Body of pancreas (tissue), 4 donors: ENCODE measurements around the gene RPS27L. TPM values are rescaled to one million over a fixed set of nuclear protein-coding genes. Genes with fewer than 3 reads are reported as not detected.

Experiments used
- ATAC-seq: fragments of 150-250 bp; one replicate; pipeline ENCODE4 v1.9.1; 2016
- DNase-seq, 4 donors: peaks; one replicate each; pipeline ENCODE4 v3.0.0-alpha.2; 2019
- H3K27ac ChIP-seq, 4 donors: fragments of 200-600 bp; sonication (generic); 1 replicate in 3 of 4; 2 replicates in 1 of 4; pipeline versions ENCODE4 v1.5.1 to v1.6.1; 2016 to 2019; ENCODE audit warnings: mild to moderate bottlenecking in 1 of 4, mixed read lengths in 1 of 4, moderate library complexity in 1 of 4
- H3K27me3 ChIP-seq, 2 donors: fragments of 200-600 bp; sonication (generic); one replicate each; pipeline ENCODE4 v1.6.0; 2016; ENCODE audit warnings: mild to moderate bottlenecking in 1 of 2
- H3K36me3 ChIP-seq, 2 donors: fragments of 200-600 bp; sonication (generic); replicated peaks in 1 of 2; 2 replicates each; pipeline ENCODE4 v1.5.1; 2016; ENCODE audit warnings: low read depth in 2 of 2; ENCODE audit not compliant: insufficient read depth in 1 of 2
- H3K4me1 ChIP-seq: fragments of 200-600 bp; sonication (generic); one replicate; pipeline ENCODE4 v1.6.0; 2016
- H3K4me3 ChIP-seq, 2 donors: fragments of 200-600 bp; sonication (generic); 1 replicate in 1 of 2; 2 replicates in 1 of 2; pipeline ENCODE4 v1.5.1; 2016 to 2019
- H3K9me3 ChIP-seq, 3 donors: fragments of 200-600 bp; sonication (generic); 1 replicate in 2 of 3; 2 replicates in 1 of 3; pipeline ENCODE4 v1.5.1; 2016
- CTCF ChIP-seq, 7 experiments: fragments of 450-650 bp in 4 of 7; fragments of 200-600 bp in 3 of 7; sonication (generic) in 3 of 7; IDR thresholded peaks; one replicate each; pipeline ENCODE4 v1.5.1; 2016 to 2019; ENCODE audit warnings: antibody characterized with exemption in 7 of 7
- POLR2A ChIP-seq, 3 donors: fragments of 450-650 bp; IDR thresholded peaks; one replicate each; pipeline ENCODE4 v1.6.1; 2016; ENCODE audit warnings: antibody characterized with exemption in 3 of 3, mild to moderate bottlenecking in 2 of 3
- WGBS, 2 donors: methylation state at CpG; one replicate each; pipeline ENCODE4 v1.1.5; 2017; 5-methylcytosine and 5-hydroxymethylcytosine counted together
- intact Hi-C: fragments of 100-400 bp; cut with DNase I; formaldehyde crosslinking; loops from one replicate; pipeline ENCODE4 v1.15.1; 2023
- total RNA-seq, 2 donors: library from RNA; depleted of rRNA; stranded (reverse); fragments of >200 nt; gene quantifications; one replicate each; pipeline ENCODE4 v1.1.0, GENCODE V29; 2016

The RPS27L gene
- total RNA-seq, 2 donors from 2014 or later: 15.2 to 37.9 TPM

- intact Hi-C loops: no loop called here
- Histone ChIP-seq H3K27ac (peak overlapping the region; percentile 78 to 95 (median 94)), H3K36me3 (peaks cover 1 to 4% of the 10 kb centered on the region in 2 donors), H3K9me3 (no peaks in the 10 kb centered on the region), H3K4me3 (peak overlapping the region; percentile 70 to 78), H3K27me3 (no peaks in the 10 kb centered on the region), H3K4me1 (peaks cover 16% of the 10 kb centered on the region)
- 6 to 8% methylated on average over 18 of the region's 18 CpGs for WGBS, 2 donors
- DNase-seq (peak; percentile 23 to 60 (median 42)), ATAC-seq (peak; percentile 36)
- TF ChIP-seq POLR2A (IDR thresholded peaks at IDR 0.05) (no peak), CTCF (IDR thresholded peaks at IDR 0.05) (peak in 1 of 7 experiments; percentile 24)
Observed at GRCh38 chr15:63157891-63158431, 684 bp upstream of the RPS27L start.

GRCh38 chr15:63156755-63157117 lies 541 bp downstream of the RPS27L start:
- TF ChIP-seq CTCF (IDR thresholded peaks at IDR 0.05) (no peak), POLR2A (IDR thresholded peaks at IDR 0.05) (no peak)
- ATAC-seq (peak; percentile 16), DNase-seq (peak; percentile 24 to 45 (median 34))
- Histone ChIP-seq H3K36me3 (peaks cover 4 to 7% of the 10 kb centered on the region in 2 donors), H3K9me3 (no peaks in the 10 kb centered on the region), H3K27ac (peak overlapping the region; percentile 78 to 95 (median 94)), H3K27me3 (no peaks in the 10 kb centered on the region), H3K4me3 (peak overlapping the region; percentile 70 to 78), H3K4me1 (peaks cover 16% of the 10 kb centered on the region)
- WGBS, 2 donors: 1% methylated on average over 16 of the region's 16 CpGs
- intact Hi-C loops: no loop called here

- intact Hi-C loops: no loop called here
- TF ChIP-seq CTCF (IDR thresholded peaks at IDR 0.05): no peak
- no peak for TF ChIP-seq POLR2A (IDR thresholded peaks at IDR 0.05)
- Histone ChIP-seq H3K36me3 (peaks cover 5 to 7% of the 10 kb centered on the region in 2 donors), H3K27ac (peak overlapping the region; percentile 78 to 95 (median 94)), H3K4me1 (peaks cover 16% of the 10 kb centered on the region), H3K27me3 (no peaks in the 10 kb centered on the region), H3K9me3 (no peaks in the 10 kb centered on the region), H3K4me3 (peak overlapping the region; percentile 70 to 78)
- DNase-seq (no peak), ATAC-seq (no peak)
- WGBS, 2 donors: 2 to 3% methylated on average over 10 of the region's 10 CpGs
Observed at GRCh38 chr15:63156086-63156710, 1.1 kb downstream of the RPS27L start.

- Histone ChIP-seq H3K27me3 (no peaks in the 10 kb centered on the region), H3K36me3 (peaks cover 5 to 7% of the 10 kb centered on the region in 2 donors), H3K4me1 (peaks cover 18% of the 10 kb centered on the region), H3K4me3 (no peak overlapping the region), H3K9me3 (no peaks in the 10 kb centered on the region), H3K27ac (no peak overlapping the region)
- intact Hi-C loops: no loop called here
- no peak for ATAC-seq
- TF ChIP-seq POLR2A (IDR thresholded peaks at IDR 0.05) (no peak), CTCF (IDR thresholded peaks at IDR 0.05) (no peak)
- no peak for DNase-seq
- WGBS, 2 donors: 42 to 49% methylated on average over 3 of the region's 3 CpGs
Observed at GRCh38 chr15:63155486-63155885, 1.8 kb downstream of the RPS27L start.

- intact Hi-C loops: no loop called here
- peaks cover 5 to 7% of the 10 kb centered on the region in 2 donors for H3K36me3 ChIP-seq
Observed at GRCh38 chr15:63151665-63152064, 5.6 kb downstream of the RPS27L start.

More at GRCh38 chr15:63151665-63152064, 5.6 kb downstream of the RPS27L start:
- ATAC-seq (no peak), DNase-seq (no peak)
- Histone ChIP-seq H3K27me3 (no peaks in the 10 kb centered on the region), H3K27ac (no peak overlapping the region), H3K4me1 (peaks cover 17% of the 10 kb centered on the region), H3K9me3 (no peaks in the 10 kb centered on the region), H3K4me3 (no peak overlapping the region)
- 90 to 94% methylated on average over 1 of the region's 1 CpG for WGBS, 2 donors
- no peak for TF ChIP-seq CTCF (IDR thresholded peaks at IDR 0.05)
